Right atrium auricular region (tissue), 2 donors: ENCODE data around the gene TAOK3. TPM values are rescaled to one million over a fixed set of nuclear protein-coding genes. Genes with fewer than 3 reads are reported as not detected.
"Not testable (repeated sequence)": the region's sequence is repeated elsewhere in the genome, so short reads cannot be mapped to it uniquely, and the experiment has no call there.

Experiments used
- DNase-seq: peaks from one replicate; pipeline ENCODE4 v3.0.0-alpha.2; 2019; ENCODE audit warnings: low spot score
- H3K27ac ChIP-seq, 2 donors: fragments of 200-600 bp; sonication (generic); 1 replicate in 1 of 2; 2 replicates in 1 of 2; pipeline ENCODE4 v1.5.1; 2016 to 2019
- H3K27me3 ChIP-seq, 2 donors: fragments of 200-600 bp; sonication (generic); one replicate each; pipeline versions ENCODE4 v1.5.1 to v1.6.0; 2017 to 2019
- H3K36me3 ChIP-seq: fragments of 200-600 bp; sonication (generic); one replicate; pipeline ENCODE4 v1.5.1; 2016
- H3K4me1 ChIP-seq, 2 donors: fragments of 200-600 bp; sonication (generic); one replicate each; pipeline versions ENCODE4 v1.5.1 to v1.6.0; 2017 to 2019
- H3K4me3 ChIP-seq, 2 donors: fragments of 200-600 bp; sonication (generic); 1 replicate in 1 of 2; 2 replicates in 1 of 2; pipeline ENCODE4 v1.5.1; 2017 to 2019; ENCODE audit warnings: mild to moderate bottlenecking in 1 of 2, moderate library complexity in 1 of 2
- H3K9me3 ChIP-seq, 2 donors: fragments of 200-600 bp; sonication (generic); one replicate each; pipeline ENCODE4 v1.5.1; 2019
- CTCF ChIP-seq, 2 donors: fragments of 200-600 bp; sonication (generic); IDR thresholded peaks; one replicate each; pipeline ENCODE4 v1.5.1; 2019; ENCODE audit warnings: antibody characterized with exemption in 2 of 2
- total RNA-seq, 2 donors: library from RNA; depleted of rRNA; stranded (reverse); fragments of >200 nt; gene quantifications; one replicate each; pipeline ENCODE4 v1.1.0, GENCODE V29; 2016

Gene TAOK3
- total RNA-seq, 2 donors from 2014 or later = 18.1 to 21.1 TPM

GRCh38 chr12:118354903-118355302 lies 17.8 kb downstream of the TAOK3 start:
- peaks cover 0 to 18% of the 10 kb centered on the region in 2 donors for H3K4me1 ChIP-seq
- no peak for TF ChIP-seq CTCF (IDR thresholded peaks at IDR 0.05)

GRCh38 chr12:118354503-118354902 lies 18.2 kb downstream of the TAOK3 start:
- not testable (repeated sequence) for H3K36me3 ChIP-seq, DNase-seq, H3K4me3 ChIP-seq, H3K27me3 ChIP-seq, H3K27ac ChIP-seq, H3K9me3 ChIP-seq
- peaks cover 0 to 18% of the 10 kb centered on the region in 2 donors for H3K4me1 ChIP-seq

More at GRCh38 chr12:118354903-118355302, 17.8 kb downstream of the TAOK3 start:
- no peaks in the 10 kb centered on the region for H3K9me3 ChIP-seq
- DNase-seq = no peak
- no peak overlapping the region for H3K4me3 ChIP-seq
- no peaks in the 10 kb centered on the region for H3K36me3 ChIP-seq
- no peak overlapping the region for H3K27ac ChIP-seq
- no peaks in the 10 kb centered on the region for H3K27me3 ChIP-seq

GRCh38 chr12:118353721-118354120 lies 19.0 kb downstream of the TAOK3 start:
- Histone ChIP-seq H3K36me3 (no peaks in the 10 kb centered on the region), H3K9me3 (no peaks in the 10 kb centered on the region), H3K27ac (no peak overlapping the region)

GRCh38 chr12:118350908-118351559 lies 21.7 kb downstream of the TAOK3 start:
- Histone ChIP-seq H3K27me3 (no peaks in the 10 kb centered on the region), H3K27ac (no peak overlapping the region), H3K9me3 (no peaks in the 10 kb centered on the region), H3K4me3 (no peak overlapping the region), H3K4me1 (peaks cover 0 to 6% of the 10 kb centered on the region in 2 donors), H3K36me3 (no peaks in the 10 kb centered on the region)
- no peak for DNase-seq
- TF ChIP-seq CTCF (IDR thresholded peaks at IDR 0.05) = no peak

More at GRCh38 chr12:118353721-118354120, 19.0 kb downstream of the TAOK3 start:
- peaks cover 0 to 18% of the 10 kb centered on the region in 2 donors for H3K4me1 ChIP-seq
- no peak overlapping the region for H3K4me3 ChIP-seq
- no peak for TF ChIP-seq CTCF (IDR thresholded peaks at IDR 0.05)
- no peak for DNase-seq
- H3K27me3 ChIP-seq = no peaks in the 10 kb centered on the region

GRCh38 chr12:118347916-118348315 lies 24.8 kb downstream of the TAOK3 start:
- H3K36me3 ChIP-seq = no peaks in the 10 kb centered on the region
- no peak for DNase-seq
- peaks cover 0 to 6% of the 10 kb centered on the region in 2 donors for H3K4me1 ChIP-seq
- H3K27ac ChIP-seq = no peak overlapping the region
- no peaks in the 10 kb centered on the region for H3K9me3 ChIP-seq
- H3K27me3 ChIP-seq = no peaks in the 10 kb centered on the region
- no peak for TF ChIP-seq CTCF (IDR thresholded peaks at IDR 0.05)
- H3K4me3 ChIP-seq = no peak overlapping the region

- no peaks in the 10 kb centered on the region for H3K27me3 ChIP-seq
- H3K27ac ChIP-seq = no peak overlapping the region
- no peak overlapping the region for H3K4me3 ChIP-seq
- H3K9me3 ChIP-seq = no peaks in the 10 kb centered on the region
- TF ChIP-seq CTCF (IDR thresholded peaks at IDR 0.05) = no peak
- peaks cover 0 to 6% of the 10 kb centered on the region in 2 donors for H3K4me1 ChIP-seq
- DNase-seq = no peak
- no peaks in the 10 kb centered on the region for H3K36me3 ChIP-seq
Measured at GRCh38 chr12:118346895-118347294, 25.8 kb downstream of the TAOK3 start.
